Gastroesophageal sphincter (tissue), 3 donors: ENCODE results near the gene CRYBA4.

Experiments used
- CTCF ChIP-seq, 4 experiments: fragments of 200-600 bp in 2 of 4; fragments of 450-650 bp in 2 of 4; sonication (generic) in 1 of 4; IDR thresholded peaks; one replicate each; pipeline ENCODE4 v1.5.1; 2017 to 2019; ENCODE audit warnings: antibody characterized with exemption in 4 of 4, mild to moderate bottlenecking in 2 of 4, moderate library complexity in 2 of 4
- POLR2A ChIP-seq, 2 donors: fragments of 450-650 bp; IDR thresholded peaks; one replicate each; pipeline ENCODE4 v1.6.1; 2017; ENCODE audit warnings: antibody characterized with exemption in 2 of 2, mild to moderate bottlenecking in 2 of 2, moderate library complexity in 1 of 2
- POLR2AphosphoS5 ChIP-seq: sonication (generic); formaldehyde crosslinking; IDR thresholded peaks from one replicate; pipeline ENCODE4 v1.6.1; 2017; ENCODE audit warnings: antibody characterized with exemption

GRCh38 chr22:26580240-26580962 is 41.4 kb upstream of the CRYBA4 start:
- TF ChIP-seq CTCF (IDR thresholded peaks at IDR 0.05), result no peak
- TF ChIP-seq POLR2A (IDR thresholded peaks at IDR 0.05), result no peak
- no peak for TF ChIP-seq POLR2AphosphoS5
